K562 (cell line): ENCODE results near the gene EVI5. TPM values are rescaled to one million over a fixed set of nuclear protein-coding genes. Genes with fewer than 3 reads are reported as not detected.

Experiments
- BCOR ChIP-seq: fragments of 450-650 bp; IDR thresholded peaks from 2 replicates; pipeline ENCODE4 v1.6.1; 2016
- BRCA1 ChIP-seq, 2 experiments: fragments of 450-650 bp in 1 of 2; sonication (generic) in 1 of 2; formaldehyde crosslinking in 1 of 2; IDR thresholded peaks; 2 replicates each; pipeline versions ENCODE4 v1.5.0 to v1.6.1; 2017 to 2020; ENCODE audit warnings: mild to moderate bottlenecking in 1 of 2, missing genetic modification reagents in 1 of 2
- CTCFL ChIP-seq: IDR thresholded peaks from 2 replicates; pipeline ENCODE4 v1.6.1; 2011; ENCODE audit warnings: borderline replicate concordance, low read depth, mild to moderate bottlenecking, moderate library complexity, low read length; ENCODE audit not compliant: insufficient read depth, poor library complexity, severe bottlenecking
- EP300 ChIP-seq: IDR thresholded peaks from 2 replicates; pipeline ENCODE4 v1.6.1; 2012; ENCODE audit warnings: low read length, improper control_type of control experiment
- FOXK2 ChIP-seq, 2 experiments: fragments of 450-650 bp; IDR thresholded peaks in 1 of 2; conservative IDR thresholded peaks in 1 of 2; 2 replicates each; pipeline ENCODE4 v1.6.1; 2016; ENCODE audit warnings: low read depth in 2 of 2, mild to moderate bottlenecking in 1 of 2
- MCM5 ChIP-seq: fragments of 450-650 bp; IDR thresholded peaks from 2 replicates; pipeline ENCODE4 v1.6.1; 2016; ENCODE audit warnings: low read depth
- SIN3A ChIP-seq, 2 experiments: fragments of 150-350 bp in 1 of 2; IDR thresholded peaks; 2 replicates each; pipeline ENCODE4 v1.6.1; 2011 to 2016; ENCODE audit warnings: borderline replicate concordance in 2 of 2, low read depth in 2 of 2, low read length in 2 of 2, mild to moderate bottlenecking in 2 of 2, moderate library complexity in 2 of 2; ENCODE audit not compliant: control insufficient read depth in 1 of 2
- SNAPC5 ChIP-seq: fragments of 250-450 bp; sonication (Bioruptor Pico); IDR thresholded peaks from 2 replicates; pipeline ENCODE4 v1.8.0; 2021; ENCODE audit warnings: moderate library complexity, mild to moderate bottlenecking, inconsistent platforms
- SREBF1 ChIP-seq: fragments of 150-350 bp; IDR thresholded peaks from 2 replicates; pipeline ENCODE4 v1.6.1; 2014; ENCODE audit warnings: antibody characterized with exemption, low read depth, low read length, borderline replicate concordance
- SRSF7 ChIP-seq: fragments of 200-400 bp; formaldehyde crosslinking; optimal IDR thresholded peaks from 2 replicates; pipeline ENCODE3; 2017; ENCODE audit warnings: mild to moderate bottlenecking, low read depth, low read length
- TCF3 ChIP-seq: sonication (generic); formaldehyde crosslinking; IDR thresholded peaks from 2 replicates; pipeline ENCODE4 v1.4.0; 2020; ENCODE audit warnings: mild to moderate bottlenecking, missing genetic modification reagents
- THRB ChIP-seq: fragments of 450-650 bp; formaldehyde crosslinking; conservative IDR thresholded peaks from 2 replicates; pipeline ENCODE4 v1.4.0; 2022; ENCODE audit warnings: mild to moderate bottlenecking, missing genetic modification characterization
- VEZF1 ChIP-seq: fragments of 200-800 bp; sonication (Bioruptor generic); IDR thresholded peaks from 2 replicates; pipeline ENCODE4 v1.6.1; 2017; ENCODE audit warnings: missing genetic modification characterization, missing compliant biosample characterization
- ZC3H8 ChIP-seq: fragments of 450-650 bp; IDR thresholded peaks from 2 replicates; pipeline ENCODE4 v1.6.1; 2017
- ZNF175 ChIP-seq: fragments of 200-800 bp; sonication (Bioruptor generic); IDR thresholded peaks from 2 replicates; pipeline ENCODE4 v1.6.1; 2016; ENCODE audit warnings: low read depth, mild to moderate bottlenecking, missing genetic modification characterization, missing compliant biosample characterization
- ZNF592 ChIP-seq: fragments of 450-650 bp; IDR thresholded peaks from 2 replicates; pipeline ENCODE4 v1.6.1; 2017; ENCODE audit warnings: antibody characterized with exemption, mild to moderate bottlenecking
- polyA plus RNA-seq, 8 experiments: library from polyadenylated mRNA; depleted of rRNA in 4 of 8; stranded (reverse) in 5 of 8; unstranded in 3 of 8; fragments of >200 nt; fragmentation: Nextera tagmentation in 2 of 8; fragmentation: Illumina TruSeq in 1 of 8; extraction: Ambion mirVana in 2 of 8; extraction: Trizol in 1 of 8; gene quantifications; 2 replicates each; pipeline versions ENCODE4 v1.2.1 to v1.2.3, GENCODE V29; 2011 to 2014; ENCODE audit warnings: inconsistent platforms in 1 of 8, missing spikeins in 1 of 8
- total RNA-seq, 7 experiments: library from RNA; depleted of rRNA in 6 of 7; stranded (reverse); fragments of >200 nt in 6 of 7; fragmentation: Illumina TruSeq in 2 of 7; extraction: Trizol in 2 of 7; gene quantifications; 2 replicates each; pipeline versions ENCODE4 v1.2.1 to v1.2.3, GENCODE V29; 2011 to 2021; ENCODE audit warnings: low replicate concordance in 1 of 7

The EVI5 gene
- total and polyA plus RNA-seq, 9 of the 15 experiments (the other 6 are each of a cell fraction or from before 2014, with no cell fraction given) = 1.7 to 50.1 (median 13.7) TPM

- TF ChIP-seq ZNF592 (peak; percentile 39; the same call in 1 of the 2 replicates), TCF3 (peak; percentile 99), EP300 (peak; percentile 98), SREBF1 (no peak), VEZF1 (CRISPR knock-in tag) (peak; percentile 75), SRSF7 (no peak), ZNF175 (CRISPR knock-in tag) (peak; percentile 99), SNAPC5 (CRISPR knock-in tag) (no peak), BRCA1 (IDR thresholded peaks at IDR 0.05) (no peak), BRCA1 (CRISPR knock-in tag; IDR thresholded peaks at IDR 0.05) (no peak), THRB (CRISPR knock-in tag) (peak; percentile 96), CTCFL (no peak), BCOR (peak; percentile 96), FOXK2 (conservative IDR thresholded peaks at IDR 0.05 in 1 of 2, IDR thresholded peaks at IDR 0.05 in 1 of 2; ENCODE audit: low read depth in 2 of 2) (no peak), SIN3A (IDR thresholded peaks at IDR 0.05; ENCODE audit: borderline replicate concordance in 2 of 2, control insufficient read depth in 1 of 2, low read depth in 2 of 2, low read length in 2 of 2) (no peak), ZC3H8 (no peak), MCM5 (no peak)
Measured at GRCh38 chr1:92544756-92545165, 240.1 kb downstream of the EVI5 start (continued).
